ENCODE results near the gene VAV2. TPM values are rescaled to one million over a fixed set of nuclear protein-coding genes. Genes with fewer than 3 reads are reported as not detected.

VAV2 gene
- polyA plus RNA-seq, 4 donors = 36.1 to 47.8 (median 36.3) TPM

Other genes starting within 250 kb of the VAV2 start
- gene BRD3OS, start 33.2 kb upstream of the VAV2 start, polyA plus RNA-seq (ENCODE audit: insufficient read length in 4 of 4) = 10 to 100 TPM; 22.4 to 26.0 (median 24.3) TPM
- gene BRD3, start 75.7 kb upstream of the VAV2 start, polyA plus RNA-seq (ENCODE audit: insufficient read length in 4 of 4) = 10 to 100 TPM; 44.1 to 50.8 (median 44.8) TPM
- 10 to 100 TPM; 38.8 to 41.1 (median 39.1) TPM for gene WDR5, start 143.8 kb upstream of the VAV2 start, polyA plus RNA-seq (ENCODE audit: insufficient read length in 4 of 4)
- not detected for gene RNU6ATAC, start 172.2 kb upstream of the VAV2 start, polyA plus RNA-seq (ENCODE audit: insufficient read length in 4 of 4)